Measurements from ENCODE around the gene PPP6R1. TPM values are rescaled to one million over a fixed set of nuclear protein-coding genes. Genes with fewer than 3 reads are reported as not detected.
"Not testable (repeated sequence)": the region's sequence is repeated elsewhere in the genome, so short reads cannot be mapped to it uniquely, and the experiment has no call there.

Gene PPP6R1
- total RNA-seq, 1 experiment from 2014 or later = 79.7 TPM

DNA sequence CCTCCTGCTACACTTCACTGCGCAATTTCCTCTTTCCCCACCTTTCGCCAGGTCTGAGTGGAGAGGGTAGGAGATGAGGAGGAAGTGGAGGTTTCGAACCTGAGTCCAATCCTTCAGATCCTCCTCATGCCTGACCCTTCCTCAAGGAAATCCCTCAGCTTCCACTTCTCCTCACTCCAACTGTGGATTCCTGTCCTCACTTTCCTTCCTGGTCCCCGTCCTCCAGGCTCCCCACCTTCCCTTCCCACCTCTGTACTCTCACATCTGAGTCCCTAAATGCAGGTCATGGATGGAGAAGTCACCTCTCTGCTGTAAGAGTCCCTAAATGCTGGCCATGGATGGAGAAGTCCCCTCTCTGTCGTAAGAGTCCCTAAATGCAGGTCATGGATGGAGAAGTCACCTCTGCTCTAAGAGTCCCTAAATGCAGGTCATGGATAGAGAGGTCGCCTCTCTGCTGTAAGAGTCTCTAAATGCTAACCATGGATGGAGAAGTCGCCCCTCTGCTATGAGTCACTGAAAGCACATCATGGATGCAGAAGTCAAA, 33.3 kb downstream of the PPP6R1 start:
- Histone ChIP-seq H4K91ac (ENCODE audit: insufficient read length, low read depth, low read length) (no peak overlapping the region), H4K20me1 (ENCODE audit: control insufficient read depth, insufficient read depth, insufficient read length) (no peaks in the 10 kb centered on the region), H3T11ph (ENCODE audit: low read length) (no peak overlapping the region), H2BK15ac (ENCODE audit: low read depth, low read length) (no peak overlapping the region), H3K56ac (ENCODE audit: insufficient read length, low read depth, low read length) (no peak overlapping the region), H2BK120ac (ENCODE audit: low read depth, low read length, poor library complexity, severe bottlenecking) (no peak overlapping the region), H4K8ac (replicated peaks; ENCODE audit: insufficient read length, low read depth, low read length) (no peak overlapping the region), H2BK12ac (ENCODE audit: insufficient read length, low read depth, low read length) (no peak overlapping the region), H2AFZ (ENCODE audit: low read length) (no peak overlapping the region), H3K14ac (ENCODE audit: insufficient read depth, low read length) (no peak overlapping the region), H4K5ac (ENCODE audit: insufficient read length, low read depth, low read length) (no peak overlapping the region), H2BK5ac (ENCODE audit: insufficient read length, low read length) (no peak overlapping the region), H3K4me1 (ENCODE audit: insufficient read depth, low read length) (no peaks in the 10 kb centered on the region), H3K4me2 (ENCODE audit: insufficient read depth, insufficient read length, low read length) (no peak overlapping the region), H3K79me2 (ENCODE audit: insufficient read depth, low read length) (no peaks in the 10 kb centered on the region), H3K4ac (ENCODE audit: low read depth, low read length) (no peak overlapping the region), H3K27me3 (ENCODE audit: insufficient read depth, low read length) (no peaks in the 10 kb centered on the region), H2BK20ac (ENCODE audit: low read depth, low read length, poor library complexity, severe bottlenecking) (no peak overlapping the region), H3K23me2 (ENCODE audit: insufficient read length, low read depth, low read length, poor library complexity, severe bottlenecking) (no peaks in the 10 kb centered on the region), H3K18ac (ENCODE audit: insufficient read length, low read depth, low read length) (no peak overlapping the region), H2AK5ac (ENCODE audit: insufficient read length, low read length) (no peak overlapping the region), H3K23ac (ENCODE audit: insufficient read length, low read depth, low read length) (no peak overlapping the region), H3K9me3 (ENCODE audit: control insufficient read depth, low read depth, low read length) (no peaks in the 10 kb centered on the region), H3K79me1 (ENCODE audit: insufficient read depth, low read depth, low read length, poor library complexity, severe bottlenecking) (no peaks in the 10 kb centered on the region), H3K27ac (ENCODE audit: insufficient read length, low read depth, low read length) (no peak overlapping the region), H3K9ac (ENCODE audit: extremely low read depth, insufficient read length, low read length) (no peak overlapping the region)
- TF ChIP-seq, protein P1, sequence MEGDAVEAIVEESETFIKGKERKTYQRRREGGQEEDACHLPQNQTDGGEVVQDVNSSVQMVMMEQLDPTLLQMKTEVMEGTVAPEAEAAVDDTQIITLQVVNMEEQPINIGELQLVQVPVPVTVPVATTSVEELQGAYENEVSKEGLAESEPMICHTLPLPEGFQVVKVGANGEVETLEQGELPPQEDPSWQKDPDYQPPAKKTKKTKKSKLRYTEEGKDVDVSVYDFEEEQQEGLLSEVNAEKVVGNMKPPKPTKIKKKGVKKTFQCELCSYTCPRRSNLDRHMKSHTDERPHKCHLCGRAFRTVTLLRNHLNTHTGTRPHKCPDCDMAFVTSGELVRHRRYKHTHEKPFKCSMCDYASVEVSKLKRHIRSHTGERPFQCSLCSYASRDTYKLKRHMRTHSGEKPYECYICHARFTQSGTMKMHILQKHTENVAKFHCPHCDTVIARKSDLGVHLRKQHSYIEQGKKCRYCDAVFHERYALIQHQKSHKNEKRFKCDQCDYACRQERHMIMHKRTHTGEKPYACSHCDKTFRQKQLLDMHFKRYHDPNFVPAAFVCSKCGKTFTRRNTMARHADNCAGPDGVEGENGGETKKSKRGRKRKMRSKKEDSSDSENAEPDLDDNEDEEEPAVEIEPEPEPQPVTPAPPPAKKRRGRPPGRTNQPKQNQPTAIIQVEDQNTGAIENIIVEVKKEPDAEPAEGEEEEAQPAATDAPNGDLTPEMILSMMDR (conservative IDR thresholded peaks at IDR 0.05) = no peak
- H3K27me3 Mint-ChIP-seq (ENCODE audit: low read depth) = peaks cover 2% of the 10 kb centered on the region; the same call in 1 of the 2 replicates
- no CpG with 5 or more reads among the region's 7 CpGs for WGBS (ENCODE audit: extremely low coverage, insufficient read length, low lambda C conversion rate)
- peak overlapping the region in 2 of 3 experiments; percentile 13 to 68; a peak in 2 of 7 replicates for H3K27ac Mint-ChIP-seq
- DNase-seq = no peak
- H3K4me3 Mint-ChIP-seq = no peak overlapping the region
- H3K9me3 Mint-ChIP-seq = peaks cover 1 to 4% of the 10 kb centered on the region in 2 experiments; a peak in 4 of 5 replicates
- H3K36me3 Mint-ChIP-seq (ENCODE audit: insufficient read depth in 1 of 3, low read depth in 3 of 3) = peaks cover 10 to 23% (median 19%) of the 10 kb centered on the region in 3 experiments
- peaks cover 0 to 6% of the 10 kb centered on the region in 2 experiments; a peak in 2 of 4 replicates for H3K4me1 Mint-ChIP-seq

DNA sequence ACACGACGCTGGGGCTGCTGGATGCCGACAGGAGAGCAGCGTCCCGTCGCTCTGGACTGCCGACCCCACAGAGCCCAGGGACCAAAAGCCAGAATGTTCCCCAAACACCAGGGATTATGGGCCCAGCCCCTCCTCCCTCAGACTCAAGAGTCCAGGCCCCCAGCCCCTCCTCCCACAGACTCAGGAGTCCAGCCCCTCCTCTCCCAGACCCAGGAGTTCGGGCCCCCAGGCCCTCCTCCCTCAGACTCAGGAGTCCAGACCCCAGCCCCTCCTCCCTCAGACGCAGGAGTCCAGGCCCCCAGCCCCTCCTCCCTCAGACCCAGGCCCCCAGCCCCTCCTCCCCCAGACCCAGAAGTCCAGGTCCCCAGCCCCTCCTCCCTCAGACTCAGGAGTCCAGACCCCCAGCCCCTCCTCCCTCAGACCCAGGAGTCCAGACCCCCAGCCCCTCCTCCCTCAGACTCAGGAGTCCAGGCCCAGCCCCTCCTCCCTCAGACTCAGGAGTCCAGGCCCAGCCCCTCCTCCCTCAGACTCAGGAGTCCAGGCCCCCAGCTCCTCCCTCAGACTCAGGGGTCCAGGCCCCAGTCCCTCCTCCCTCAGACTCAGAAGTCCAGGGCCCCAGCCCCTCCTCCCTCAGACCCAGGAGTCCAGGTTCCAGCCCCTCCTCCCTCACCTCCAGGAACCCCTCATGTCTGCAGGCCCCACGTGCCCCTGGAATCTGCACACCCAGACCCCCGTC, 34.0 kb downstream of the PPP6R1 start:
- peak; percentile 28 for DNase-seq
- H3K27ac Mint-ChIP-seq = peak overlapping the region in 2 of 3 experiments; percentile 52 to 68; a peak in 1 of 7 replicates
- H3K56ac ChIP-seq (ENCODE audit: insufficient read length, low read depth, low read length); H3K79me2 ChIP-seq (ENCODE audit: insufficient read depth, low read length); H2BK15ac ChIP-seq (ENCODE audit: low read depth, low read length); H2AK5ac ChIP-seq (ENCODE audit: insufficient read length, low read length); H3K4me1 ChIP-seq (ENCODE audit: insufficient read depth, low read length); H2AFZ ChIP-seq (ENCODE audit: low read length); H3K27me3 ChIP-seq (ENCODE audit: insufficient read depth, low read length); H3K23ac ChIP-seq (ENCODE audit: insufficient read length, low read depth, low read length); H3K9me3 Mint-ChIP-seq; H4K91ac ChIP-seq (ENCODE audit: insufficient read length, low read depth, low read length); H3K23me2 ChIP-seq (ENCODE audit: insufficient read length, low read depth, low read length, poor library complexity, severe bottlenecking); H3K14ac ChIP-seq (ENCODE audit: insufficient read depth, low read length); H3K4me2 ChIP-seq (ENCODE audit: insufficient read depth, insufficient read length, low read length); H2BK120ac ChIP-seq (ENCODE audit: low read depth, low read length, poor library complexity, severe bottlenecking); H2BK20ac ChIP-seq (ENCODE audit: low read depth, low read length, poor library complexity, severe bottlenecking); H3K27me3 Mint-ChIP-seq (ENCODE audit: low read depth); H3K4me1 Mint-ChIP-seq; H3K4ac ChIP-seq (ENCODE audit: low read depth, low read length); H3T11ph ChIP-seq (ENCODE audit: low read length); H2BK12ac ChIP-seq (ENCODE audit: insufficient read length, low read depth, low read length); H4K20me1 ChIP-seq (ENCODE audit: control insufficient read depth, insufficient read depth, insufficient read length); H3K4me3 Mint-ChIP-seq; H3K79me1 ChIP-seq (ENCODE audit: insufficient read depth, low read depth, low read length, poor library complexity, severe bottlenecking); H2BK5ac ChIP-seq (ENCODE audit: insufficient read length, low read length); H3K18ac ChIP-seq (ENCODE audit: insufficient read length, low read depth, low read length); H3K9ac ChIP-seq (ENCODE audit: extremely low read depth, insufficient read length, low read length); H3K27ac ChIP-seq (ENCODE audit: insufficient read length, low read depth, low read length); H4K5ac ChIP-seq (ENCODE audit: insufficient read length, low read depth, low read length); H4K8ac ChIP-seq (replicated peaks; ENCODE audit: insufficient read length, low read depth, low read length); H3K9me3 ChIP-seq (ENCODE audit: control insufficient read depth, low read depth, low read length): not testable (repeated sequence)
- peaks cover 9 to 26% (median 15%) of the 10 kb centered on the region in 3 experiments for H3K36me3 Mint-ChIP-seq (ENCODE audit: insufficient read depth in 1 of 3, low read depth in 3 of 3)
- no CpG with 5 or more reads among the region's 11 CpGs for WGBS (ENCODE audit: extremely low coverage, insufficient read length, low lambda C conversion rate)

Measured in H9 (cell line).